ENCODE data around the gene F13A1. TPM values are rescaled to one million over a fixed set of nuclear protein-coding genes. Genes with fewer than 3 reads are reported as not detected.

Gene F13A1
- total RNA-seq, 5 donors from 2014 or later (not counting 1 experiment from before 2014, with no cell fraction given), result 0.18 to 4.8 (median 0.37) TPM; not detected in 1

- Mint-ChIP-seq H3K4me1 (no peaks in the 10 kb centered on the region), H3K9me3 (peaks cover 0 to under 1% (median 0%) of the 10 kb centered on the region in 3 donors), H3K27ac (no peak overlapping the region), H3K27me3 (peaks cover 38 to 46% of the 10 kb centered on the region in 2 donors), H3K36me3 (no peaks in the 10 kb centered on the region), H3K4me3 (no peak overlapping the region)
- Histone ChIP-seq H3K36me3 (ENCODE audit: control insufficient read depth in 2 of 2, extremely low read depth in 1 of 2, insufficient read depth in 1 of 2, low read length in 1 of 2) (no peaks in the 10 kb centered on the region), H3K4me3 (ENCODE audit: control insufficient read depth in 1 of 2, extremely low read depth in 1 of 2, low read length in 1 of 2) (no peak overlapping the region), H3K27me3 (replicated peaks in 1 of 2; ENCODE audit: control insufficient read depth in 2 of 2, extremely low read depth in 1 of 2, insufficient read depth in 2 of 2, low read length in 1 of 2) (peaks cover 0 to 15% of the 10 kb centered on the region in 2 experiments), H3K27ac (ENCODE audit: low read length) (no peak overlapping the region), H3K9me3 (no peaks in the 10 kb centered on the region), H3K4me1 (ENCODE audit: control insufficient read depth in 1 of 2, extremely low read depth in 1 of 2, insufficient read depth in 2 of 2, low read length in 2 of 2) (no peaks in the 10 kb centered on the region)
- ATAC-seq (replicated peaks in 1 of 4), result no peak
- ChIA-PET POLR2A (no interaction called here), CTCF (interaction anchor here in 1 of 2 donors (0.7 kb wide), 1 partner anchor 1115 kb away, joined by 5 read pairs; no protein-coding TSS in a partner anchor)
- WGBS (ENCODE audit: insufficient coverage), result 57% methylated on average over 1 of the region's 3 CpGs
- no peak for DNase-seq
Measured at GRCh38 chr6:6196762-6197161, 123.7 kb downstream of the F13A1 start.

GRCh38 chr6:6195080-6195479 is 125.4 kb downstream of the F13A1 start:
- Mint-ChIP-seq H3K27ac (no peak overlapping the region), H3K4me3 (no peak overlapping the region), H3K27me3 (peaks cover 35 to 39% of the 10 kb centered on the region in 2 donors), H3K9me3 (peaks cover 0 to 8% (median 0%) of the 10 kb centered on the region in 3 donors), H3K36me3 (no peaks in the 10 kb centered on the region), H3K4me1 (no peaks in the 10 kb centered on the region)
- no peak overlapping the region for H3K4me3 ChIP-seq (ENCODE audit: control insufficient read depth in 1 of 2, extremely low read depth in 1 of 2, low read length in 1 of 2)
- 75% methylated on average over 1 of the region's 1 CpG for WGBS (ENCODE audit: insufficient coverage)
- no peaks in the 10 kb centered on the region for H3K36me3 ChIP-seq (ENCODE audit: control insufficient read depth in 2 of 2, extremely low read depth in 1 of 2, insufficient read depth in 1 of 2, low read length in 1 of 2)
- H3K27me3 ChIP-seq (replicated peaks in 1 of 2; ENCODE audit: control insufficient read depth in 2 of 2, extremely low read depth in 1 of 2, insufficient read depth in 2 of 2, low read length in 1 of 2), result peaks cover 0 to 8% of the 10 kb centered on the region in 2 experiments
- ChIA-PET POLR2A (no interaction called here), CTCF (no interaction called here)
- H3K27ac ChIP-seq (ENCODE audit: low read length), result no peak overlapping the region
- ATAC-seq (replicated peaks in 1 of 4) (no peak), DNase-seq (no peak)
- no peaks in the 10 kb centered on the region for H3K4me1 ChIP-seq (ENCODE audit: control insufficient read depth in 1 of 2, extremely low read depth in 1 of 2, insufficient read depth in 2 of 2, low read length in 2 of 2)
- H3K9me3 ChIP-seq, result no peaks in the 10 kb centered on the region

- H3K27ac ChIP-seq (ENCODE audit: low read length), result no peak overlapping the region
- Mint-ChIP-seq H3K9me3 (peaks cover 0 to 8% (median 0%) of the 10 kb centered on the region in 3 donors), H3K27ac (no peak overlapping the region), H3K4me3 (no peak overlapping the region), H3K4me1 (no peaks in the 10 kb centered on the region), H3K36me3 (no peaks in the 10 kb centered on the region), H3K27me3 (peaks cover 26 to 33% of the 10 kb centered on the region in 2 donors)
- no CpG with 5 or more reads among the region's 7 CpGs for WGBS (ENCODE audit: insufficient coverage)
- no peaks in the 10 kb centered on the region for H3K9me3 ChIP-seq
- POLR2A ChIA-PET, result no interaction called here
- no peak overlapping the region for H3K4me3 ChIP-seq (ENCODE audit: control insufficient read depth in 1 of 2, extremely low read depth in 1 of 2, low read length in 1 of 2)
- ATAC-seq (replicated peaks in 1 of 4) (no peak), DNase-seq (no peak)
- no peaks in the 10 kb centered on the region for H3K4me1 ChIP-seq (ENCODE audit: control insufficient read depth in 1 of 2, extremely low read depth in 1 of 2, insufficient read depth in 2 of 2, low read length in 2 of 2)
- peaks cover 0 to 6% of the 10 kb centered on the region in 2 experiments for H3K27me3 ChIP-seq (replicated peaks in 1 of 2; ENCODE audit: control insufficient read depth in 2 of 2, extremely low read depth in 1 of 2, insufficient read depth in 2 of 2, low read length in 1 of 2)
- no peaks in the 10 kb centered on the region for H3K36me3 ChIP-seq (ENCODE audit: control insufficient read depth in 2 of 2, extremely low read depth in 1 of 2, insufficient read depth in 1 of 2, low read length in 1 of 2)
- CTCF ChIA-PET, result no interaction called here
Measured at GRCh38 chr6:6193221-6193745, 127.2 kb downstream of the F13A1 start.

GRCh38 chr6:6191909-6192308 is 128.6 kb downstream of the F13A1 start:
- Mint-ChIP-seq H3K36me3 (no peaks in the 10 kb centered on the region), H3K4me3 (no peak overlapping the region), H3K9me3 (peaks cover 0 to 8% (median 0%) of the 10 kb centered on the region in 3 donors), H3K27me3 (peaks cover 26 to 33% of the 10 kb centered on the region in 2 donors), H3K27ac (no peak overlapping the region), H3K4me1 (no peaks in the 10 kb centered on the region)
- Histone ChIP-seq H3K4me3 (ENCODE audit: control insufficient read depth in 1 of 2, extremely low read depth in 1 of 2, low read length in 1 of 2) (no peak overlapping the region), H3K9me3 (no peaks in the 10 kb centered on the region), H3K27me3 (replicated peaks in 1 of 2; ENCODE audit: control insufficient read depth in 2 of 2, extremely low read depth in 1 of 2, insufficient read depth in 2 of 2, low read length in 1 of 2) (peaks cover 0 to 6% of the 10 kb centered on the region in 2 experiments), H3K27ac (ENCODE audit: low read length) (no peak overlapping the region), H3K36me3 (ENCODE audit: control insufficient read depth in 2 of 2, extremely low read depth in 1 of 2, insufficient read depth in 1 of 2, low read length in 1 of 2) (no peaks in the 10 kb centered on the region), H3K4me1 (ENCODE audit: control insufficient read depth in 1 of 2, extremely low read depth in 1 of 2, insufficient read depth in 2 of 2, low read length in 2 of 2) (no peaks in the 10 kb centered on the region)
- ChIA-PET CTCF (no interaction called here), POLR2A (interaction anchor here in 1 of 2 donors (0.6 kb wide), 1 partner anchor 17 kb away, joined by 4 read pairs; no protein-coding TSS in a partner anchor)
- ATAC-seq (replicated peaks in 1 of 4) (no peak), DNase-seq (no peak)
- WGBS (ENCODE audit: insufficient coverage), result 43% methylated on average over 1 of the region's 1 CpG

- CTCF ChIA-PET, result no interaction called here
- Mint-ChIP-seq H3K9me3 (peaks cover 0 to 8% (median 0%) of the 10 kb centered on the region in 3 donors), H3K27me3 (peaks cover 26 to 33% of the 10 kb centered on the region in 2 donors), H3K27ac (no peak overlapping the region), H3K36me3 (no peaks in the 10 kb centered on the region), H3K4me1 (no peaks in the 10 kb centered on the region), H3K4me3 (no peak overlapping the region)
- POLR2A ChIA-PET, result no interaction called here
- Histone ChIP-seq H3K27ac (ENCODE audit: low read length) (no peak overlapping the region), H3K4me1 (ENCODE audit: control insufficient read depth in 1 of 2, extremely low read depth in 1 of 2, insufficient read depth in 2 of 2, low read length in 2 of 2) (no peaks in the 10 kb centered on the region), H3K27me3 (replicated peaks in 1 of 2; ENCODE audit: control insufficient read depth in 2 of 2, extremely low read depth in 1 of 2, insufficient read depth in 2 of 2, low read length in 1 of 2) (peaks cover 0 to 6% of the 10 kb centered on the region in 2 experiments), H3K36me3 (ENCODE audit: control insufficient read depth in 2 of 2, extremely low read depth in 1 of 2, insufficient read depth in 1 of 2, low read length in 1 of 2) (no peaks in the 10 kb centered on the region), H3K9me3 (no peaks in the 10 kb centered on the region), H3K4me3 (ENCODE audit: control insufficient read depth in 1 of 2, extremely low read depth in 1 of 2, low read length in 1 of 2) (no peak overlapping the region)
- ATAC-seq (replicated peaks in 1 of 4) (no peak), DNase-seq (no peak)
- 41% methylated on average over 2 of the region's 2 CpGs for WGBS (ENCODE audit: insufficient coverage)
Measured at GRCh38 chr6:6191476-6191875, 129.0 kb downstream of the F13A1 start.

GRCh38 chr6:6180684-6181083 is 139.8 kb downstream of the F13A1 start:
- no peak overlapping the region for H3K27ac ChIP-seq (ENCODE audit: low read length)
- no peaks in the 10 kb centered on the region for H3K9me3 ChIP-seq
- ChIA-PET CTCF (no interaction called here), POLR2A (no interaction called here)
- DNase-seq (no peak), ATAC-seq (replicated peaks in 1 of 4) (no peak)
- H3K27ac Mint-ChIP-seq, result no peak overlapping the region
- no peaks in the 10 kb centered on the region for H3K36me3 Mint-ChIP-seq
- H3K4me1 ChIP-seq (ENCODE audit: control insufficient read depth in 1 of 2, extremely low read depth in 1 of 2, insufficient read depth in 2 of 2, low read length in 2 of 2), result no peaks in the 10 kb centered on the region
- no peaks in the 10 kb centered on the region for H3K4me1 Mint-ChIP-seq
- H3K27me3 ChIP-seq (replicated peaks in 1 of 2; ENCODE audit: control insufficient read depth in 2 of 2, extremely low read depth in 1 of 2, insufficient read depth in 2 of 2, low read length in 1 of 2), result peaks cover 0 to 7% of the 10 kb centered on the region in 2 experiments
- 68% methylated on average over 2 of the region's 2 CpGs for WGBS (ENCODE audit: insufficient coverage)
- no peak overlapping the region for H3K4me3 Mint-ChIP-seq
- no peak overlapping the region for H3K4me3 ChIP-seq (ENCODE audit: control insufficient read depth in 1 of 2, extremely low read depth in 1 of 2, low read length in 1 of 2)
- no peaks in the 10 kb centered on the region for H3K9me3 Mint-ChIP-seq
- H3K27me3 Mint-ChIP-seq, result peaks cover 7 to 24% of the 10 kb centered on the region in 2 donors
- H3K36me3 ChIP-seq (ENCODE audit: control insufficient read depth in 2 of 2, extremely low read depth in 1 of 2, insufficient read depth in 1 of 2, low read length in 1 of 2), result no peaks in the 10 kb centered on the region

Data from T-cell (primary cell).